HEK293 (cell line): Measurements from ENCODE around the gene NLRP8.
"Not testable (repeated sequence)": the region's sequence is repeated elsewhere in the genome, so short reads cannot be mapped to it uniquely, and the experiment has no call there.

Experiments
- CTCF ChIA-PET: fragments of 350-600 bp; formaldehyde crosslinking; extraction: SDS; loops from one replicate; lab custom pipeline; 2021; ENCODE audit warnings: antibody characterized with exemption; lab: Yijun Ruan, JAX
- POLR2A ChIA-PET: fragments of 300-600 bp; formaldehyde crosslinking; extraction: SDS; loops from one replicate; lab custom pipeline; 2020; ENCODE audit warnings: antibody characterized with exemption, inconsistent platforms; lab: Yijun Ruan, JAX
- H3K27ac ChIP-seq: fragments of 200-500 bp; sonication (Bioruptor generic); 2 replicates; pipeline ENCODE4 v1.5.1; 2014; ENCODE audit warnings: low read depth, low read length, control low read depth, inconsistent platforms; ENCODE audit errors: extremely low read depth
- H3K36me3 ChIP-seq, 2 experiments: fragments of 200-500 bp in 1 of 2; sonication (Bioruptor generic) in 1 of 2; 1 replicate in 1 of 2; 2 replicates in 1 of 2; pipeline ENCODE4 v1.5.1; 2014 to 2017; ENCODE audit warnings: inconsistent platforms in 2 of 2, low read length in 2 of 2; ENCODE audit not compliant: control insufficient read depth in 2 of 2, insufficient read depth in 1 of 2
- H3K4me1 ChIP-seq: fragments of 200-500 bp; sonication (Bioruptor generic); 2 replicates; pipeline ENCODE4 v1.5.1; 2014; ENCODE audit warnings: mild to moderate bottlenecking, low read length, inconsistent platforms; ENCODE audit not compliant: control insufficient read depth, insufficient read depth
- H3K4me3 ChIP-seq: 2 replicates; pipeline ENCODE4 v1.5.1; 2011; ENCODE audit warnings: low read depth, mild to moderate bottlenecking, control low read depth, low read length, moderate library complexity
- H3K9me3 ChIP-seq: fragments of 200-500 bp; sonication (Bioruptor generic); 2 replicates; pipeline ENCODE4 v1.5.1; 2014; ENCODE audit warnings: low read depth, low read length, inconsistent platforms; ENCODE audit not compliant: control insufficient read depth, insufficient read depth
- GLI4 ChIP-seq: fragments of 450-650 bp; formaldehyde crosslinking; IDR thresholded peaks from 2 replicates; pipeline ENCODE4 v1.5.1; 2016; ENCODE audit warnings: missing biosample characterization, missing genetic modification characterization
- HOXC10 ChIP-seq: sonication (generic); formaldehyde crosslinking; IDR thresholded peaks from 2 replicates; pipeline ENCODE4 v1.8.1; 2023; ENCODE audit warnings: mild to moderate bottlenecking, missing genetic modification reagents
- KLF16 ChIP-seq: fragments of 450-650 bp; formaldehyde crosslinking; IDR thresholded peaks from 2 replicates; pipeline ENCODE4 v1.5.1; 2017; ENCODE audit warnings: missing biosample characterization, missing genetic modification characterization
- MZF1 ChIP-seq: fragments of 450-650 bp; formaldehyde crosslinking; IDR thresholded peaks from 2 replicates; pipeline ENCODE4 v1.5.1; 2017; ENCODE audit warnings: missing biosample characterization, missing genetic modification characterization, borderline replicate concordance
- PATZ1 ChIP-seq: fragments of 450-650 bp; formaldehyde crosslinking; IDR thresholded peaks from 2 replicates; pipeline ENCODE4 v1.5.1; 2016; ENCODE audit warnings: missing biosample characterization, missing genetic modification characterization
- REST ChIP-seq: fragments of 450-650 bp; formaldehyde crosslinking; IDR thresholded peaks from 2 replicates; pipeline ENCODE4 v1.5.1; 2016; ENCODE audit warnings: missing biosample characterization, missing genetic modification characterization
- ZBTB26 ChIP-seq: fragments of 450-650 bp; formaldehyde crosslinking; optimal IDR thresholded peaks from 2 replicates; pipeline ENCODE3; 2016; ENCODE audit warnings: missing biosample characterization, mild to moderate bottlenecking, missing genetic modification characterization
- ZBTB48 ChIP-seq: fragments of 450-650 bp; formaldehyde crosslinking; IDR thresholded peaks from 2 replicates; pipeline ENCODE4 v1.5.1; 2016; ENCODE audit warnings: missing biosample characterization, missing genetic modification characterization
- ZBTB8A ChIP-seq: fragments of 450-650 bp; formaldehyde crosslinking; IDR thresholded peaks from 2 replicates; pipeline ENCODE4 v1.5.1; 2016; ENCODE audit warnings: missing biosample characterization, missing genetic modification characterization
- ZFP69B ChIP-seq: fragments of 450-650 bp; formaldehyde crosslinking; IDR thresholded peaks from 2 replicates; pipeline ENCODE4 v1.5.1; 2016; ENCODE audit warnings: missing biosample characterization, missing genetic modification characterization
- ZNF10 ChIP-seq: fragments of 450-650 bp; formaldehyde crosslinking; IDR thresholded peaks from 2 replicates; pipeline ENCODE4 v1.5.1; 2017; ENCODE audit warnings: missing biosample characterization, missing genetic modification characterization
- ZNF146 ChIP-seq: fragments of 450-650 bp; formaldehyde crosslinking; IDR thresholded peaks from 2 replicates; pipeline ENCODE4 v1.5.1; 2016; ENCODE audit warnings: missing biosample characterization, missing genetic modification characterization
- ZNF157 ChIP-seq: fragments of 450-650 bp; formaldehyde crosslinking; IDR thresholded peaks from 2 replicates; pipeline ENCODE4 v1.5.1; 2016; ENCODE audit warnings: missing biosample characterization, missing genetic modification characterization
- ZNF2 ChIP-seq: fragments of 450-650 bp; formaldehyde crosslinking; IDR thresholded peaks from 2 replicates; pipeline ENCODE4 v1.5.1; 2016; ENCODE audit warnings: missing biosample characterization, missing genetic modification characterization
- ZNF202 ChIP-seq: fragments of 450-650 bp; formaldehyde crosslinking; IDR thresholded peaks from 2 replicates; pipeline ENCODE4 v1.5.1; 2016; ENCODE audit warnings: missing biosample characterization, missing genetic modification characterization, borderline replicate concordance
- ZNF350 ChIP-seq: fragments of 450-650 bp; formaldehyde crosslinking; IDR thresholded peaks from 2 replicates; pipeline ENCODE4 v1.5.0; 2017; ENCODE audit warnings: missing biosample characterization, mild to moderate bottlenecking, missing genetic modification characterization
- ZNF394 ChIP-seq: fragments of 450-650 bp; formaldehyde crosslinking; IDR thresholded peaks from 2 replicates; pipeline ENCODE4 v1.5.1; 2016; ENCODE audit warnings: missing biosample characterization, missing genetic modification characterization, mild to moderate bottlenecking, moderate library complexity, borderline replicate concordance
- ZNF501 ChIP-seq: fragments of 450-650 bp; formaldehyde crosslinking; IDR thresholded peaks from 2 replicates; pipeline ENCODE4 v1.5.1; 2016; ENCODE audit warnings: missing biosample characterization, missing genetic modification characterization
- ZNF549 ChIP-seq: fragments of 450-650 bp; IDR thresholded peaks from 2 replicates; pipeline ENCODE4 v1.5.1; 2018; ENCODE audit warnings: missing biosample characterization, missing genetic modification characterization, mild to moderate bottlenecking, inconsistent platforms, moderate library complexity
- ZNF610 ChIP-seq: fragments of 450-650 bp; formaldehyde crosslinking; IDR thresholded peaks from 2 replicates; pipeline ENCODE4 v1.5.1; 2016; ENCODE audit warnings: missing biosample characterization, missing genetic modification characterization, borderline replicate concordance
- ZNF623 ChIP-seq: fragments of 450-650 bp; formaldehyde crosslinking; IDR thresholded peaks from 2 replicates; pipeline ENCODE4 v1.5.1; 2016; ENCODE audit warnings: missing biosample characterization, missing genetic modification characterization
- ZNF624 ChIP-seq: fragments of 450-650 bp; formaldehyde crosslinking; IDR thresholded peaks from 2 replicates; pipeline ENCODE4 v1.5.1; 2017; ENCODE audit warnings: missing biosample characterization, missing genetic modification characterization
- ZNF664 ChIP-seq: fragments of 450-650 bp; formaldehyde crosslinking; IDR thresholded peaks from 2 replicates; pipeline ENCODE4 v1.5.1; 2016; ENCODE audit warnings: missing biosample characterization, missing genetic modification characterization
- ZNF747 ChIP-seq: fragments of 450-650 bp; formaldehyde crosslinking; IDR thresholded peaks from 2 replicates; pipeline ENCODE4 v1.5.1; 2016; ENCODE audit warnings: missing biosample characterization, missing genetic modification characterization
- ZSCAN30 ChIP-seq: fragments of 450-650 bp; IDR thresholded peaks from 2 replicates; pipeline ENCODE4 v1.5.1; 2018; ENCODE audit warnings: missing biosample characterization, mild to moderate bottlenecking, missing genetic modification characterization, moderate library complexity

NLRP8 gene

GRCh38 chr19:55929258-55929657 is 18.4 kb upstream of the NLRP8 start:
- H3K4me3 ChIP-seq, POLR2A ChIA-PET: not testable (repeated sequence)
- TF ChIP-seq ZNF146 (tag by site-specific recombination), result peak; percentile 52; the same call in 1 of the 2 replicates
- TF ChIP-seq, all 188 proteins: peak for 1; not testable (repeated sequence) for 187
- not testable (repeated sequence) for H3K4me1 ChIP-seq, H3K36me3 ChIP-seq, H3K27ac ChIP-seq, H3K9me3 ChIP-seq
- CTCF ChIA-PET, result interaction anchor here (0.6 kb wide), 1 partner anchor 653 kb away, joined by 7 read pairs; no protein-coding TSS in a partner anchor

GRCh38 chr19:55930996-55931515 is 16.6 kb upstream of the NLRP8 start:
- no peak overlapping the region for H3K27ac ChIP-seq
- CTCF ChIA-PET, result no interaction called here
- no peak overlapping the region for H3K4me3 ChIP-seq
- TF ChIP-seq ZBTB26 (no peak), ZNF623 (tag by site-specific recombination) (no peak), ZNF664 (no peak), ZNF624 (tag by site-specific recombination) (no peak), ZBTB8A (tag by site-specific recombination) (no peak), MZF1 (tag by site-specific recombination) (no peak), ZNF157 (tag by site-specific recombination) (no peak), KLF16 (tag by site-specific recombination) (no peak)
- H3K36me3 ChIP-seq, result no peaks in the 10 kb centered on the region
- POLR2A ChIA-PET, result no interaction called here
- no peaks in the 10 kb centered on the region for H3K9me3 ChIP-seq
- no peaks in the 10 kb centered on the region for H3K4me1 ChIP-seq

- CTCF ChIA-PET, result no interaction called here
- H3K9me3 ChIP-seq, result no peaks in the 10 kb centered on the region
- H3K4me3 ChIP-seq, result no peak within 1 kb of the TSS
- H3K4me1 ChIP-seq, result no peaks in the 10 kb centered on the region
- POLR2A ChIA-PET, result no interaction called here
- no peaks in the 10 kb centered on the region for H3K36me3 ChIP-seq
- no peak within 1 kb of the TSS for H3K27ac ChIP-seq
- TF ChIP-seq ZFP69B (tag by site-specific recombination) (no peak), ZSCAN30 (no peak), PATZ1 (tag by site-specific recombination) (no peak), GLI4 (tag by site-specific recombination) (no peak), ZNF350 (tag by site-specific recombination) (no peak), ZNF146 (tag by site-specific recombination) (no peak), ZNF202 (tag by site-specific recombination) (no peak), HOXC10 (CRISPR knock-in tag) (no peak), REST (tag by site-specific recombination) (no peak), ZNF501 (tag by site-specific recombination) (no peak), ZNF747 (tag by site-specific recombination) (no peak), ZNF394 (tag by site-specific recombination) (no peak), ZBTB48 (tag by site-specific recombination) (no peak), ZNF2 (tag by site-specific recombination) (no peak), ZNF10 (tag by site-specific recombination) (no peak), ZNF549 (tag by site-specific recombination) (no peak), ZNF610 (tag by site-specific recombination) (no peak)
Measured at GRCh38 chr19:55931936-55932386, 15.7 kb upstream of the NLRP8 start, which contains the start of gene NLRP13. Gene NLRP13 (minus strand): TSS chr19:55932336. CDS start chr19:55932311, 25 bp downstream.
